Esophagus squamous epithelium (tissue), 5 donors: ENCODE results near the gene VPREB3. TPM values are rescaled to one million over a fixed set of nuclear protein-coding genes. Genes with fewer than 3 reads are reported as not detected.

Experiments used
- DNase-seq: peaks from one replicate; lab custom pipeline; 2025; lab: John Stamatoyannopoulos, UW
- H3K27ac ChIP-seq, 4 donors: fragments of 200-600 bp; sonication (generic); one replicate each; pipeline ENCODE4 v1.5.1; 2016 to 2019; ENCODE audit warnings: mild to moderate bottlenecking in 1 of 4
- H3K27me3 ChIP-seq, 4 donors: fragments of 200-600 bp; sonication (generic); 1 replicate in 3 of 4; 2 replicates in 1 of 4; pipeline versions ENCODE4 v1.5.1 to v1.6.0; 2017 to 2021; ENCODE audit warnings: antibody characterized with exemption in 1 of 4
- H3K36me3 ChIP-seq, 3 donors: fragments of 200-600 bp; sonication (generic); one replicate each; pipeline ENCODE4 v1.5.1; 2016 to 2019
- H3K4me1 ChIP-seq, 3 donors: fragments of 200-600 bp; sonication (generic); one replicate each; pipeline ENCODE4 v1.5.1; 2017 to 2019
- H3K4me3 ChIP-seq, 4 donors: fragments of 200-600 bp; sonication (generic); 1 replicate in 3 of 4; 2 replicates in 1 of 4; pipeline ENCODE4 v1.5.1; 2016 to 2019; ENCODE audit warnings: mild to moderate bottlenecking in 2 of 4, moderate library complexity in 1 of 4
- H3K9me3 ChIP-seq, 3 donors: fragments of 200-600 bp; sonication (generic); one replicate each; pipeline ENCODE4 v1.5.1; 2016 to 2019
- CTCF ChIP-seq, 6 experiments: fragments of 450-650 bp in 4 of 6; fragments of 200-600 bp in 2 of 6; sonication (generic) in 2 of 6; IDR thresholded peaks; one replicate each; pipeline ENCODE4 v1.5.1; 2016 to 2019; ENCODE audit warnings: antibody characterized with exemption in 6 of 6, mild to moderate bottlenecking in 4 of 6, moderate library complexity in 4 of 6
- POLR2A ChIP-seq, 4 donors: fragments of 450-650 bp; IDR thresholded peaks; one replicate each; pipeline ENCODE4 v1.6.1; 2017; ENCODE audit warnings: antibody characterized with exemption in 4 of 4, mild to moderate bottlenecking in 4 of 4, moderate library complexity in 3 of 4
- WGBS, 2 donors: methylation state at CpG; one replicate each; pipeline ENCODE4 v1.1.5; 2018; 5-methylcytosine and 5-hydroxymethylcytosine counted together
- intact Hi-C: fragments of 100-400 bp; cut with DNase I; formaldehyde crosslinking; loops from one replicate; pipeline ENCODE4 v1.15.0; 2022
- total RNA-seq, 4 donors: library from RNA; depleted of rRNA; stranded (reverse); fragments of >200 nt; gene quantifications; one replicate each; pipeline ENCODE4 v1.1.0, GENCODE V29; 2016
- donor health status: DM: yes; HTN: yes; CAD: no.

Gene VPREB3
- total RNA-seq, 4 donors from 2014 or later: not detected

- H3K27me3 ChIP-seq: no peaks in the 10 kb centered on the region
- H3K36me3 ChIP-seq: peaks cover 0 to 100% (median 13%) of the 10 kb centered on the region in 3 donors
- no peak for TF ChIP-seq POLR2A (IDR thresholded peaks at IDR 0.05)
- TF ChIP-seq CTCF (IDR thresholded peaks at IDR 0.05): no peak
- no peaks in the 10 kb centered on the region for H3K4me1 ChIP-seq
- H3K27ac ChIP-seq: no peak overlapping the region
- no peak for DNase-seq
- no peak overlapping the region for H3K4me3 ChIP-seq
- 81 to 83% methylated on average over 3 of the region's 3 CpGs for WGBS, 2 donors
- intact Hi-C loops: no loop called here
- no peaks in the 10 kb centered on the region for H3K9me3 ChIP-seq
Measured at GRCh38 chr22:23704829-23705228, 49.4 kb downstream of the VPREB3 start.

- H3K4me1 ChIP-seq: no peaks in the 10 kb centered on the region
- H3K27me3 ChIP-seq: no peaks in the 10 kb centered on the region
- H3K27ac ChIP-seq: no peak overlapping the region
- intact Hi-C loops: no loop called here
- WGBS, 2 donors: 86 to 87% methylated on average over 5 of the region's 5 CpGs
- TF ChIP-seq POLR2A (IDR thresholded peaks at IDR 0.05) (no peak), CTCF (IDR thresholded peaks at IDR 0.05) (no peak)
- H3K36me3 ChIP-seq: peaks cover 0 to 100% (median 13%) of the 10 kb centered on the region in 3 donors
- no peak for DNase-seq
- no peaks in the 10 kb centered on the region for H3K9me3 ChIP-seq
- H3K4me3 ChIP-seq: no peak overlapping the region
Measured at GRCh38 chr22:23704062-23704461, 50.2 kb downstream of the VPREB3 start.

Other genes starting within 250 kb of the VPREB3 start
- not detected for gene IGLL1, start 174.1 kb downstream of the VPREB3 start, total RNA-seq
- under 1 TPM in 1 of 4 donors, not detected in 3; 0.76 TPM for gene DRICH1, start 122.1 kb downstream of the VPREB3 start, total RNA-seq
- gene RGL4, start 63.4 kb downstream of the VPREB3 start, total RNA-seq: not detected
- gene ZNF70, start 3.3 kb downstream of the VPREB3 start, total RNA-seq: 1 to 10 TPM in 3 of 4 donors, under 1 TPM in 1; 0.91 to 2.7 (median 1.1) TPM
- gene C22orf15, start 8.6 kb upstream of the VPREB3 start, total RNA-seq: not detected
- gene CHCHD10, start 13.5 kb upstream of the VPREB3 start, total RNA-seq: 10 to 100 TPM in 2 of 4 donors, 1 to 10 TPM in 2; 7.7 to 13.9 (median 10.4) TPM
- gene MMP11, start 18.4 kb upstream of the VPREB3 start, total RNA-seq: 1 to 10 TPM in 2 of 4 donors, under 1 TPM in 2; 0.34 to 1.6 (median 1.1) TPM
- 10 to 100 TPM; 37.8 to 61.0 (median 47.7) TPM for gene SMARCB1, start 32.5 kb upstream of the VPREB3 start, total RNA-seq
- 1 to 10 TPM in 2 of 4 donors, not detected in 2; 1.3 to 1.9 TPM for gene DERL3, start 84.6 kb upstream of the VPREB3 start, total RNA-seq
- gene SLC2A11, start 103.5 kb upstream of the VPREB3 start, total RNA-seq: 1 to 10 TPM in 3 of 4 donors, under 1 TPM in 1; 0.57 to 4.4 (median 2.9) TPM
- gene MIF, start 140.0 kb upstream of the VPREB3 start, total RNA-seq: 100 to 1,000 TPM; 410 to 807 (median 448) TPM
- gene GSTT2B, start 206.8 kb upstream of the VPREB3 start, total RNA-seq: 1 to 10 TPM in 2 of 4 donors, not detected in 2; 3.1 to 9.9 TPM
- gene DDTL, start 212.5 kb upstream of the VPREB3 start, total RNA-seq: 1 to 10 TPM in 1 of 4 donors, not detected in 3; 1.9 TPM
- gene DDT, start 220.0 kb upstream of the VPREB3 start, total RNA-seq: 100 to 1,000 TPM in 2 of 4 donors, 10 to 100 TPM in 2; 93.2 to 142 (median 111) TPM
- gene GSTT2, start 225.7 kb upstream of the VPREB3 start, total RNA-seq: not detected